ENCODE data around the gene BMAL2.

Gene BMAL2

GRCh38 chr12:27361372-27361771 is 28.7 kb downstream of the BMAL2 start:
- DNase-seq: peak; percentile 32

- peak; percentile 31 for DNase-seq
Measured at GRCh38 chr12:27366621-27367020, 34.0 kb downstream of the BMAL2 start.

GRCh38 chr12:27367078-27367477 is 34.4 kb downstream of the BMAL2 start:
- peak; percentile 5 for DNase-seq

- DNase-seq: peak; percentile 76
Measured at GRCh38 chr12:27382171-27382795, 49.6 kb downstream of the BMAL2 start.

Data from EL (cell line).